Liver (tissue), 3 donors: ENCODE data around the gene IL17RE.

Experiments
- ATF3 ChIP-seq: IDR thresholded peaks from 2 replicates; pipeline ENCODE4 v1.6.1; 2016; ENCODE audit warnings: antibody characterized with exemption
- CTCF ChIP-seq: fragments of 150-350 bp; IDR thresholded peaks from 2 replicates; pipeline ENCODE4 v1.5.1; 2017; ENCODE audit warnings: improper control_type of control experiment, low read depth, low read length; ENCODE audit not compliant: missing input control
- NR2F2 ChIP-seq: IDR thresholded peaks from 2 replicates; pipeline ENCODE4 v1.6.1; 2016; ENCODE audit warnings: antibody characterized with exemption
- RAD21 ChIP-seq, 2 donors: IDR thresholded peaks; 2 replicates each; pipeline ENCODE4 v1.6.1; 2016; ENCODE audit warnings: antibody characterized with exemption in 2 of 2, mild to moderate bottlenecking in 2 of 2
- REST ChIP-seq: IDR thresholded peaks from 2 replicates; pipeline ENCODE4 v1.6.1; 2016; ENCODE audit warnings: antibody characterized with exemption, mild to moderate bottlenecking
- SP1 ChIP-seq: IDR thresholded peaks from 2 replicates; pipeline ENCODE4 v1.6.1; 2018; ENCODE audit warnings: antibody characterized with exemption, mild to moderate bottlenecking
- TAF1 ChIP-seq: conservative IDR thresholded peaks from 2 replicates; pipeline ENCODE4 v1.6.1; 2016; ENCODE audit warnings: antibody characterized with exemption, mild to moderate bottlenecking
- donor health status: healthy.
- donor health status: healthy.

- TF ChIP-seq REST (no peak), RAD21 (IDR thresholded peaks at IDR 0.05) (no peak), SP1 (no peak), TAF1 (no peak), NR2F2 (no peak), CTCF (no peak), ATF3 (no peak)
Observed at GRCh38 chr3:9940746-9941145, 38.1 kb downstream of the IL17RE start.
